HG02610 (cell line): ENCODE results near the gene MAST2.
A peak's percentile ranks its signal among the peaks of the same experiment; 100 is the strongest.
"Not testable (repeated sequence)": the region's sequence is repeated elsewhere in the genome, so short reads cannot be mapped to it uniquely, and the experiment has no call there.

Source experiments
- ATAC-seq: cut with Tn5 transposase; IDR thresholded peaks from one replicate; pipeline ENCODE4 v1.9.1; 2021; ENCODE audit warnings: mild to moderate bottlenecking, moderate library complexity; ENCODE audit not compliant: unreplicated experiment

The MAST2 gene

DNA sequence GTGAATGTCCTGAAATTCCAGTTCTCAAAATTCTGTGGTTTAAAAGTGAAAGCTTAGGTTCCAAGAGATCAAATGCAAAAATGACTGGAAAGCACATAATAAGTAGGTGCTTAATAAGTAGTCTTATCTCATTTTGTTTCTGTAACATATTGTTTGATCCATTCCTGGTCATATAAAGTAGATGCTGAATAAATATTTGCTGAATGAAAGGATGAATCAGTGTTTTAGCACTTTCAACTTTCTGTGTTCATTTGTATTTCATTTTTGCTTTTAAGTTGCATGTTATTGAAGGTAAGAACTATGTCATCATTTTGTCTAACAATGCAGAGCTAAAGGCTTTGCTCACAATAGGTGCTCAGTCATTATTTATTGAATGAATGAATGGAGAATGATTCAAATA lies 6.3 kb downstream of the MAST2 start:
- ATAC-seq = no peak

GRCh38 chr1:45814776-45815175 lies 11.4 kb downstream of the MAST2 start:
- no peak for ATAC-seq

DNA sequence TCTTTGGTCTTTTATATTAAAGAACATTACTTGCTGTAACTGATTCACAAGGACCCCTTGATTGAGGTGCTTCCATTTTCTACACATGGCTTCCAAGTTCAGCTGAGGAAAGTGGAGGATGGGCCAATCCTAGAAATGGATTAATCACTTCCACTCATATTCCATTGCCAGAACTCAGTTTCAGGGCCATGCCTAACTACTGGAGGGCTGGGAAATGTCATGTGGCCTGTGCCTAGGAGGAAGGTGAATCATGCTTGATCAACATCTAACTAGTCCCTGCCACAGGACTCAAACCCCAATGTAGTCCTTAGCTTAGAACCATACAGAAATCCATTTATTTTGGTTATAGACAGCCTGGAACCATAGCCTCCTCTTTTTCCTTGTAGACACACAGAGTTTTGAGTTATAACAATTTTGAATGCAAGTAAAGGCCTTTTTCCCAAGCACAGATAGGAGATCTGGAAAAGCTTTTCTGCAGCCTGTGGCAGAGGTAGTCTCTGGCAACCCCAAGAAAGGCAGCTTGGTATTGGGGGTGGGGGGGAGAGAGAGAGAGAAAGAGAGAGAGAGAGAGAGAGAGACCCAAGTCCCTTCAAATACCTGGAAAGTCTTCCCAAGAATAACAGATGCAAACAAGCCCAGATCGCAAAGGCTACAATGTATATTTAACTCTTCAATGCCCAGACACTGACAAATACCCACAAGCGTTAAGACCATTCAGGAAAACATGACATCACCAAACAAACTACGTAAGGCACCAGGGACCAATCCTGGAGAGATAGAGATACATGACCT lies 12.5 kb downstream of the MAST2 start:
- no peak for ATAC-seq

DNA sequence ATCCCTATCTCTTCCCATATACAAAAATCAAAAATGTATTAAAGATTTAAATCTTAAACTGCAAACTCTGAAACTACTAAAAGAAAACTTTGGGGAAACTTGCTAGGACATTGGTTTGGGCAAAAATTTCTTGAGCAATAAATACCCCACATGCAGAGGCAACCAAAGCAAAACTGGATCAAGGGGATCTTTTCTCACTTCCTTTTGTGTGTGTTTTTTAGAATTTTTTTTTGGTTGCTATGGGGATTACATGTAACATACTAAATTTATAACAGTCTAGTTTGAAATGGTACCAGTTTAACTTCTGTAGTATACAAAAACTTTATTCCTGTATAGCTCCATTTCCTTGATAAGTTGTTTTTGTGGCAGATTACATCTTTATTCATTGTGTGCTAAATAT lies 16.8 kb downstream of the MAST2 start:
- no peak for ATAC-seq

DNA sequence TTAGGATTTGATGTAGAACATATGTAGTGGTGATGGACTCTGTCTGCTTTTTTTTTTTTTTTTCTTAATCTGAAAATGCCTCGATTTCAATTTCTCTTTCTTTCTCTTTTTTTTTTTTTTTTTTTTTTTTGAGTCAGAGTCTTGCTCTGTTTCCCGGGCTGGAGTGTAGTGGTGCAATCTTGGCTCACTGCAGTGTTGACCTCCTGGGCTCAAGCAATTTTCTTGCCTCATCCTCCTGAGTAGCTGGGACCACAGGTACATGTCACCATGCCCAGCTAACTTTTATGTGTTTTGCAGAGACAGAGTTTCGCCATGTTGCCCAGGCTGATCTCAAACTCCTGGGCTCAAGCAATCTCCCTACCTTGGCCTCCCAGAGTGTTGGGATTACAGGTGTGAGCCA lies 17.4 kb downstream of the MAST2 start:
- no peak for ATAC-seq

- no peak for ATAC-seq
Observed at GRCh38 chr1:45822644-45823043, 19.2 kb downstream of the MAST2 start.

GRCh38 chr1:45824607-45825006 lies 21.2 kb downstream of the MAST2 start:
- ATAC-seq = no peak

DNA sequence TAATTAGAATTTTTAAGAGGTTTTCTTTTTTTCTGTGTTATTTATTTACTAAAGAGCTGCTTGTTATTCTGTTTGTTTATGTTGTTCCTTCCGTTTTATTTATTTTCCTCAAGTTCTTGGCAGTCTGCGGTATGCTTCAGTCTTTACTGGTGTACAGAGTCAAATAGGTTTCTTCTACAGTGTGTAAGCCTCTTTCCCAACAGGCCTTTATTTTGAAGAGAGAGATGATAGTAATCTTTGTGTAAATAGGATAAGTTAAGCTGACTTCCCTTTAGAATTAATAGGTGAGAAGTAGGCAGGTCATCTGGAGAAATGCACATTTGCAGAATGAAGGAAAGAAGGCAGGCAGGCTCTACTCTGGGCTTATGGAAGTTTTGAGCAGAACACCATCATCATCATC lies 23.8 kb downstream of the MAST2 start:
- ATAC-seq = no peak

DNA sequence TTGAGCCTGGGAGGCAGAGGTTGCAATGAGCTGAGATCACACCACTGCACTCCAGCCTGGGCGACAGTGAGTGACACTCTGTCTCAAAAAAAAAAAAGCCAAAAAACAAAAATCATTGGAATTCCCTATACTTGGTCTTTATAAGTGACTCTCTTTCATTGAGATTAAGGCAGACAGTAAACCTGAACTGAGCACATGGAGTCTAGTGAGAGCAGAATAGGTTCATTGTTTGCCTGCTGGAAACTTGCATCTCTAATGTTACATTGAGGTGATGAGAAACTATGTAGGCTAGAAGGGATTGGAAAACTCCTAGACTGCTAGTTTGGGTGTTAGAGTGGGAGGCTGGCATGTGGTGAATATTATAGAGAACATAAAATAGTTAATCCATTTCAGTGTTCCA lies 25.4 kb downstream of the MAST2 start:
- ATAC-seq = no peak

GRCh38 chr1:45833361-45833760 lies 29.9 kb downstream of the MAST2 start:
- ATAC-seq = no peak

- ATAC-seq = no peak
Observed at GRCh38 chr1:45834689-45835088, 31.3 kb downstream of the MAST2 start.

GRCh38 chr1:45836451-45836850 lies 33.0 kb downstream of the MAST2 start:
- no peak for ATAC-seq

DNA sequence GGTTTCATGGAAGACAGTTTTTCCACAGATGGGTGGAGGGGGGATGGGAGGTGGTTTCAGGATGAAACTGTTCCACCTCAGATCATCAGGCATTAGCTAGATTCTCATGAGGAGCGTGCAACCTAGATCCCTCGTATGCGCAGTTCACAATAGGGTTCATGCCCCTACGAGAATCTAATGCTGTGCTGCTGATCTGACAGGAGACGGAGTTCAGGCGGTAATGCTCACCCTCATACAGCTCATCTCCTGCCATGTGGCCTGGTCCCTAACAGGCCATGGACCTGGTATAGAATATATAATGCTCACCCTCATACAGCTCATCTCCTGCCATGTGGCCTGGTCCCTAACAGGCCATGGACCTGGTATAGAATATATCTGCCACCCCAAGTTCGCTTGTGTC lies 33.4 kb downstream of the MAST2 start:
- not testable (repeated sequence) for ATAC-seq

DNA sequence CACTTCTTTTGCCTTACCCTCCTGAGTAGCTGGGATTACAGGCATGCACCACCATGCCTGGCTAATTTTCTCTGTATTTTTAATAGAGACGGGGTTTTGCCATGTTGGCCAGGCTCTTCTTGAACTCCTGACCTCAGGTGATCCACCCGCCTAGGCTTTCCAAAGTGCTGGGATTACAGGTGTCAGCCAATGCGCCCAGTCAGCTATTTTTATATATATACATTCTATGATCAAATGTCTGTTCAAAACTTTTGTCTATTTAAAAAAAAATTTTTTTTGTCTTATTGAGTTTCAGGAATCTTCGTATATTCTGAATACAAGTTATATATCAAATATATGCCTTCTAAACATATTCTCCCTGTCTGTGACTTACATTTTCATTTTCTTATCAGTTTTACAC lies 34.9 kb downstream of the MAST2 start:
- not testable (repeated sequence) for ATAC-seq

DNA sequence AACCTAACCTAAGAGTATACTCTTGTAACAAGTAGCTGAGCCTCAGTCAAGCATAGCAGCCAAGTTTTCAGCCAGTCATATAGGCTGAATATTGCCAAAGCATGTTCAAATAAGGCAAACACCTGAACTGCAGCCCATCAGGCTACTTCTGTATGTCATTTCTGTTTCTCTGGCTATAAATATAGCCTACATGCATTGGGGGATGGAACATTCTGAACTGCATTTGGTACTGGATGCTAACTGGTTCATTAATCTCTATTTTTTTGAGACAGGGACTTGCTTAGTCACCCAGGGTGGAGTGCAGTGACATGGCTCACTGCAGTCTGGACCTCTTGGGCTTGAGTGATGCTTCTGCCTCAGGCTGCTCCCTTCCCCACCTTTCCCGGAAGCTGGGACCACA lies 37.3 kb downstream of the MAST2 start:
- peak; percentile 57 for ATAC-seq

- no peak for ATAC-seq
Observed at GRCh38 chr1:45842786-45843185, 39.4 kb downstream of the MAST2 start.

- no peak for ATAC-seq
Observed at GRCh38 chr1:45843474-45843905, 40.1 kb downstream of the MAST2 start.

- ATAC-seq = not testable (repeated sequence)
Observed at GRCh38 chr1:45844000-45844399, 40.6 kb downstream of the MAST2 start.

GRCh38 chr1:45846931-45847330 lies 43.5 kb downstream of the MAST2 start:
- ATAC-seq = no peak

DNA sequence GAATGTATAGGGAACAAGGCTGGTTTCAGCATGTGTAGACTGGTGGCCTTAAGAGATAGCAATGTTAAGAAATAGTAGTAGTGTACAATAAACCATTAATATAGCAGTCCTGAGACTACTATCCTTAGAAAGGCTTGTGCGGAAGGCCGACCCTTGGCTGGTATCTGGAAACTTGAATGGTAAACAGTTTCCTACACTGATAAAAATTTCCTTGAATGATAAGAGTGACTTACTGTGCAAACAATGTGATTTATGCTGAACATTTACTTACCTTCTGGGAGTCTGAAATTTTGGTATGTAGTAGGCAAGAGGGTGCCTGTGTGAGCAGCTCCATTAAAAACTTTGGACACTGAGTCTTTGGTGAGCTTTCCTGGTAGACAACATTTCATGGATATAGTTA lies 44.7 kb downstream of the MAST2 start:
- ATAC-seq = no peak

DNA sequence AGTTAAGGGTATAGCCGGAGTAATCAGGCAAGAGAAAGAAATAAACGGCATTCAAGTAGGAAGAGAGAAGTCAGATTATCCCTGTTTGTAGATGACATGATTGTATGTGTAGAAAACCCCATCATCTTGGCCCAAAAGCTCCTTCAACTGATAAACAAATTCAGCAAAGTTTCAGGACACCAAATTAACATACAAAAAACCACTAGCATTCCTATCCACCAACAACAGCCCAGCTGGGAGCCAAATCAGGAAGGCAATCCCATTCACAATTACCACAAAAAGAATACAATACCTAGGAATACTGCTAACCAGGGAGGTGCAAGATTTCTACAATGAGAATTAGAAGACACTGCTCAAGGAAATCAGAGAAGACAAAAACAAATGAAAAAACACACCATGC lies 45.3 kb downstream of the MAST2 start:
- ATAC-seq = no peak

DNA sequence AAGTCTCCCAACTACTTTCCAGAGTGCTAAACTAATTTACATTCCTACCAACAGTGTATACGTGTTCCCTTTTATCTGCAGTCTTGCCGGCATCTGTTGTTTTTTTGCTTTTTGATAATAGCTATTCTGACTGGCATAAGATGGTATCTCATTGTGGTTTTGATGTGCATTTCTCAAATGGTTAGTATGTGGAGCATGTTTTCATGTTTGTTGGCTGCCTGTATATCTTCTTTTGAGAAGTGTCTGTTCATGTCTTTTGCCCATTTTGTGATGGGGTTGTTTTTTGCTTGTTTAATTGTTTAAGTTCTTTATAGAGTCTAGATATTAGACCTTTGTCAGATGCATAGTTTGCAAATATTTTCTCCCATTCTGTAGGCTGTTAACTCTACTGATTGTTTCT lies 46.6 kb downstream of the MAST2 start:
- no peak for ATAC-seq

DNA sequence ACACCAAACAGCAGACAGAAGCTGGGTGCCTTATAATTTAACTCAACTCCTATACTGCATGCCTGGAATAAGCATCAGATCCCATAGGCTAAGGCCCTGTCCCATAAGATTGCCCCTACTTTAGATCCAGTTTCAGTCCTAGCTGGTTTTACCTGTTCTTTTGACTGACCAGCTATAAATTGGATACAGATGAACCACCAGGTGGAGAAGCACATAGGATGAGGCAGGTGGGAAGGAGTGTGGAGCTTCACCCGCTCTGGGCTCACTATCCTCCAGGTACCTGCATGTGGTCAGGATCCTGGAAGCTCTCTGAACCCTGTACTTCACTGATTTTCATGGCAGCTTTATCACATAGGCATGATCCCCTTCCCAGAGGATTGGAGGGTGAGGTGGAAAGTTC lies 51.3 kb downstream of the MAST2 start:
- no peak for ATAC-seq
